Body of pancreas (tissue), 4 donors: ENCODE data around the gene MAPKAPK2.

ENCODE experiments used
- CTCF ChIP-seq, 7 experiments: fragments of 450-650 bp in 4 of 7; fragments of 200-600 bp in 3 of 7; sonication (generic) in 3 of 7; IDR thresholded peaks; one replicate each; pipeline ENCODE4 v1.5.1; 2016 to 2019; ENCODE audit warnings: antibody characterized with exemption in 7 of 7
- POLR2A ChIP-seq, 3 donors: fragments of 450-650 bp; IDR thresholded peaks; one replicate each; pipeline ENCODE4 v1.6.1; 2016; ENCODE audit warnings: antibody characterized with exemption in 3 of 3, mild to moderate bottlenecking in 2 of 3

GRCh38 chr1:206635978-206636345, 48.7 kb upstream of the MAPKAPK2 start:
- TF ChIP-seq CTCF (IDR thresholded peaks at IDR 0.05): no peak
- TF ChIP-seq POLR2A (IDR thresholded peaks at IDR 0.05): no peak
